AG04449 (cell line): ENCODE results near the gene FGF22.

ENCODE experiments used
- CTCF ChIA-PET: fragments of 350-600 bp; formaldehyde crosslinking; extraction: SDS; loops from one replicate; lab custom pipeline; 2021; ENCODE audit warnings: antibody characterized with exemption; lab: Yijun Ruan, JAX
- POLR2A ChIA-PET: fragments of 400-600, 350-600 bp; formaldehyde crosslinking; extraction: SDS; loops from one replicate; lab custom pipeline; 2020; ENCODE audit warnings: antibody characterized with exemption, inconsistent platforms; lab: Yijun Ruan, JAX
- DNase-seq: peaks from one replicate; pipeline ENCODE4 v3.0.0-alpha.2; 2010; ENCODE audit warnings: low read depth, low spot score
- H3K4me3 ChIP-seq: 2 replicates; pipeline ENCODE4 v1.5.1; 2011; ENCODE audit warnings: low read depth, mild to moderate bottlenecking, control low read depth, low read length
- TF ChIP-seq, protein P1 (sequence below): IDR thresholded peaks from one replicate; pipeline ENCODE4 v1.5.1; 2011; ENCODE audit warnings: mild to moderate bottlenecking, moderate library complexity, low read length, control low read depth, inconsistent platforms; ENCODE audit not compliant: insufficient read depth; ENCODE audit errors: missing control alignments

The FGF22 gene

DNA sequence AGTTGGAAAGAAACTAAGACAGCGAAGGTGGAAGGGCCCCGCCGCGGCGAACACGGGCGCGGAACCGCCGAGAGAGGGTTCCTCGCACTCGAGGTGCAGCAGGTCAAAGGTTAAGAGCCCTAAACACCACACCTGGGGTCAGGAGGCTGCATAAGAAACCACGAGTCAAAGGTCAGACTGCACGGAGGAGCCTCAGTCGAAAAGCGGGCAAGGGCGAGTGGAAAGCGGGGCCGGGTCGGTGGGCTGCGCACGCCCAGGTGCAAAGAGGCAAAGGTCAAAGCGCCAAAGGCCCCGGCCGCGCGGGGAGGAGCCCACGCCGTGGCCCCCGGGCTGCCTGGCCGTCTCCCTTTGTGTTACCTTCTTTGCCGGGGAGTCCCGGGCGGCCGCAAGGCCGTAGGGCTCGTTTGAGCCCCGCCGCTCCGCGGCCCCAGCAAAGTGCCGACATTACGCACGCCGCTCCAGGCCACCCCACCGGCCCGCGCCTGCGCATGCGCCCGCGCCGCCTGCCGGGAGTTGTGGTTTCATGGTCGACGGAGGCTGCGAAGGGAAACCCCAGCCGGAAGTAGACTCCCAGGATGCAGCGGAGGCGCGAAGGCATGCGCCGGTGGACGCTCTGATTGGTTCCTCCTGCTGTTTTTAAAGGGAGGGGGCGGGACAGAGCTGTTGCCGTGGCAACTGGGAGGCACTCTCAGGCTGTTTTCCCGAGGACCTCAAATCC lies 6.5 kb upstream of the FGF22 start, which contains the start of gene POLRMT:
Gene POLRMT, minus strand, starts transcription at position 470 of the 718 bp plus-strand sequence. Its CDS starts 25 bp downstream, at position 445.
- ChIA-PET POLR2A (interaction anchor here (1.0 to 1.5 kb wide), 2 partner anchors 9 to 44 kb away, joined by 3 read pairs; no protein-coding TSS in a partner anchor), CTCF (interaction anchor here (0.7 to 1.1 kb wide), 4 partner anchors 9 to 102 kb away, joined by 3 to 5 read pairs (median 3); partner anchors contain the start of gene CDC34)
- TF ChIP-seq, protein P1, sequence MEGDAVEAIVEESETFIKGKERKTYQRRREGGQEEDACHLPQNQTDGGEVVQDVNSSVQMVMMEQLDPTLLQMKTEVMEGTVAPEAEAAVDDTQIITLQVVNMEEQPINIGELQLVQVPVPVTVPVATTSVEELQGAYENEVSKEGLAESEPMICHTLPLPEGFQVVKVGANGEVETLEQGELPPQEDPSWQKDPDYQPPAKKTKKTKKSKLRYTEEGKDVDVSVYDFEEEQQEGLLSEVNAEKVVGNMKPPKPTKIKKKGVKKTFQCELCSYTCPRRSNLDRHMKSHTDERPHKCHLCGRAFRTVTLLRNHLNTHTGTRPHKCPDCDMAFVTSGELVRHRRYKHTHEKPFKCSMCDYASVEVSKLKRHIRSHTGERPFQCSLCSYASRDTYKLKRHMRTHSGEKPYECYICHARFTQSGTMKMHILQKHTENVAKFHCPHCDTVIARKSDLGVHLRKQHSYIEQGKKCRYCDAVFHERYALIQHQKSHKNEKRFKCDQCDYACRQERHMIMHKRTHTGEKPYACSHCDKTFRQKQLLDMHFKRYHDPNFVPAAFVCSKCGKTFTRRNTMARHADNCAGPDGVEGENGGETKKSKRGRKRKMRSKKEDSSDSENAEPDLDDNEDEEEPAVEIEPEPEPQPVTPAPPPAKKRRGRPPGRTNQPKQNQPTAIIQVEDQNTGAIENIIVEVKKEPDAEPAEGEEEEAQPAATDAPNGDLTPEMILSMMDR: no peak
- DNase-seq: peak; percentile 85
- H3K4me3 ChIP-seq: peak within 1 kb of the TSS; percentile 89

DNA sequence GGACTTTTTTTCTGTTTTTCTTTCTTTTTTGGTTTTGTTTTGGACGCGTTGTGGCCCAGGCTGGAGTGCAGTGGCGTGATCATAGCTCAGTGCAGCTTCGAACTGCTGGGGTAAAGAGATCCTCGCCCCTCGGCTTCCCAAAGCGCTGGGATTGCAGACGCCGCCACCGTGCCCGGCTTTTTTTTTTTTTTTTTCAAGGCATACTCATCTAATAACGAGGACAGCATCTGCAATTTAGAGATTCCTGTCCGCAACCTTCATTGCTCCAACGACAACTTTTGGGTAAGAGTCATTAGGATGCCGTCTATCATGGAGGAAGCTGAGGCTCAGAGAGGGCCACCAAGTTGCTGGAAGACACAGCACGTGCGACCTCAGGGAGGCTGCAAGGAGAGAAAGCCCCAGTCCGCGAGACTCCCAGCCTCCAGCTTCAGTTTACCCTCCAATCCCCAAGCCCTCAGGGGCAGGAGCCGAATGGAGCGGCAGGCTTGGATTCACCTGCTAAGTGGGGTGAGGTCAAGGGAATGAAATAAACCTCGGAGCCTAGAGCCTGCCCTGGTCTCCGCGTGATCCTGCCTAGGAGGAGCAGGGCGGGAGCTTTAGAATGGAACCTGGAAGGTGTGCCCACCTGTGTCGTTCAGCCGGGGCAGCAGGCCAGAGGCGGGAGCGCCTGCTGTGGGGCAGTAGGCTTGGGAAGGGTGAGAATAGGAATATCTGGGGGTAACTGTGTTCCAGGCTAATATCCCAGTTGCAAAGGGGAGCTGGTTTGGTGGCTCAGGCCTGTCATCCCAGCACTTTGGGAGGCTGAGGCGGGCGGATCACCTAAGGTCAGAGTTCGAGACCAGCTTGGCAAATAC lies 5.7 kb upstream of the FGF22 start:
- ChIA-PET POLR2A (interaction anchor here (0.7 to 1.5 kb wide), 3 partner anchors 10 to 162 kb away, joined by 3 read pairs; no protein-coding TSS in a partner anchor), CTCF (interaction anchor here (0.6 to 1.3 kb wide), 5 partner anchors 8 to 290 kb away, joined by 3 to 5 read pairs (median 3); no protein-coding TSS in a partner anchor)
- TF ChIP-seq, protein P1: no peak
- H3K4me3 ChIP-seq: peak overlapping the region; percentile 86
- DNase-seq: no peak

DNA sequence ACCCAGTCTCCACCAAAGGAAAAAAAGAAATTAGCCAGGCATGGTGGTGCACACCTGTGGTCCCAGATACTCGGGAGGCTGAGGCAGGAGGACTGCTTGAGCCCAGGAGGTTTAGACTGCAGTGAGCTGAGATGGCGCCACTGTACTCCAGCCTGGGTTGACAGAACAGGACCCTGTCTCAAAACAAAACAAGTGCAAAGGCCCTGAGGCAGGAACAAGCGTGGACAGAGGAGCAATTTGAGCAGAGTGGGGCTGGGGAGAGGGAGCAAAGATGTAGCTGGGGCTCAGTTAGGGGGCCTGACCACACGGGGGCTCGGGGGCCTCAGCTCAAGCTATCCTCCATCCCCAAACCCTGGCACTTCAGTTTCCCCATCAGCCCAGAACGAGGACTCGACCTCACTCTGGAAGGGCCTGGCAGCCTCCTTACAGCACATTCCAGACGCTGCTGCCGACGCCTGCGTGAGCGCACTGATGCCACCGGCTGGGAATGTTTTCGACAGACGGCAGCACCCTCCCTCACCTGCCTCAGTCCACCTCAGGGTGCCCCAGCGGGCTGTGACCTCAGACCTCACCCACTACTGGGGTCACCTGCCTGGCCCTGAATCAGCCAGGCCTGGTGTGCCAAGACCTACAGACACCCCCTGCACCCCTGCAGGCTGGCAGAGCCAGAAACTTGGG lies 4.6 kb upstream of the FGF22 start:
- POLR2A ChIA-PET: interaction anchor here (1.5 kb wide), 1 partner anchor 11 kb away, joined by 3 read pairs; no protein-coding TSS in a partner anchor
- CTCF ChIA-PET: interaction anchor here (1.3 to 1.4 kb wide), 2 partner anchors 9 to 51 kb away, joined by 3 to 4 read pairs; no protein-coding TSS in a partner anchor
- DNase-seq: no peak

DNA sequence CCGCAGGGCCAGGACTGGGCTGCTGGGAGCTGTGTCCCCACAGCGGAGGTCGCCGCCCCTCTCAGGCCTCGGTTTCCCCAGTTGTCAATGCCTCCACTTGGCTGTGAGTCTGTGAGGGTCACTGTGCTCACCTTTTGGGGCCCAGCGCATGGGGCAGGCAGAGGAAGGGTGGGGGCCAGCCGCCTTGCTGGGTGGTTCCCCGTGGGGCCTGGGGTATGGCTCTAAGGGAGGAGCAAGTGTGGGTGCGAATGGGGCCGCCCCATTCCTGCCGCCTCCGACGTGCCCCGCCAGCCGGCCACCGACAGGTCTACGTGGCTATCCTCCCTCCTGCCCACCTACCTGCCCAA lies 800 bp upstream of the FGF22 start:
- CTCF ChIA-PET: no interaction called here

More for the DNA sequence above, 4.6 kb upstream of the FGF22 start:
- TF ChIP-seq, protein P1: no peak
- no peak overlapping the region for H3K4me3 ChIP-seq

DNA sequence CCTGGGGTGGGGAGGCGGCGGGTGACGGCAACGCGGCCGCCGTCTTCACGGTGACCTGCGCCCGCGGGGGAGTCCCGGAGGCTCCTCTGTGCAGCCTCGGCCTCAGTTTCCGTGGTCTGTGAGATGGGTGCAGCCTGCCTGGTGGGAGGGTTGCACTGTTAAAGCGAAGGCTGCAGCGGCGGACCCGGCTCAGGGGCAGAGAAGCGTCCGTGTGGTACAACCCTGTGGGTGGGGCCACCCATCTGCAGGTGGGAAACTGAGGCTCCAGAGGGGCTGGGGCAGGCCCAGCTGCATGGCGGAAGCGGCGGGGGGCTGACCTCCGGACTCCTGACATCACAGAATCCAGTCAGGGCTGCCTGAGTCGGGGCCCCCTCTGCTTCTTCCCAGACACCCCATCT lies 481 bp downstream of the FGF22 start:
- ChIA-PET POLR2A (no interaction called here), CTCF (interaction anchor here (1.0 kb wide), 1 partner anchor 10 kb away, joined by 3 read pairs; no protein-coding TSS in a partner anchor)
- TF ChIP-seq, protein P1: no peak
- H3K4me3 ChIP-seq: peak overlapping the region; percentile 43; the same call in 1 of the 2 replicates
- no peak for DNase-seq

More for the DNA sequence above, 800 bp upstream of the FGF22 start:
- DNase-seq: no peak
- peak overlapping the region; percentile 57 for H3K4me3 ChIP-seq
- TF ChIP-seq, protein P1: no peak
- POLR2A ChIA-PET: no interaction called here
